ENCODE results near the gene PDE4A.
"Not testable (repeated sequence)": the region's sequence is repeated elsewhere in the genome, so short reads cannot be mapped to it uniquely, and the experiment has no call there.

Gene PDE4A

DNA sequence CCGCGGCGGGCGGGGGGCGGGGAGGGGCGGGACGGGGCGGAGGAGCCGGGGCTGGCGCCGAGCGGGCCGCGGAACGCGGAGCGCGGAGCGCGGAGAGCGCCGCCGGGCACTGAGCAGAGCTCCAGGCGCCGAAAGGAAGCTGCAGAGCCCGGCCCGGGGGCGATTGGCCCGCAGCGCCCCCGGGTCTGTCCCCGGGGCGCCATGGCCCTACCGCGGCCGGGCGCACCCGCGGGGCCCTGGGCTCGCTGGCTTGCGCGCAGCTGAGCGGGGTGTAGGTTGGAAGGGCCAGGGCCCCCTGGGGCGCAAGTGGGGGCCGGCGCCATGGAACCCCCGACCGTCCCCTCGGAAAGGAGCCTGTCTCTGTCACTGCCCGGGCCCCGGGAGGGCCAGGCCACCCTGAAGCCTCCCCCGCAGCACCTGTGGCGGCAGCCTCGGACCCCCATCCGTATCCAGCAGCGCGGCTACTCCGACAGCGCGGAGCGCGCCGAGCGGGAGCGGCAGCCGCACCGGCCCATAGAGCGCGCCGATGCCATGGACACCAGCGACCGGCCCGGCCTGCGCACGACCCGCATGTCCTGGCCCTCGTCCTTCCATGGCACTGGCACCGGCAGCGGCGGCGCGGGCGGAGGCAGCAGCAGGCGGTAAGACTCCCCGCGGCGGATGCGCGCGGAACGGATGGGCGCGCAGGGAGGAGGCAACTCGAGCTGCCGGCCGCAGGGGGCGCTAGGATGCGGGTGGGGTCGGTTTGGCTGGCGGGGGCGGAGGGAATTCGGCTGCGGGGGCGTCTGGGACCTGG is at the start of gene PDE4A:
Gene PDE4A, plus strand, starts transcription at position 95 of the 796 bp plus-strand sequence. Its CDS starts 227 bp downstream, at position 322.
- DNase-seq = peak; percentile 81

- DNase-seq = no peak
Measured at GRCh38 chr19:10372690-10373089, 47.6 kb upstream of the PDE4A start.

- DNase-seq = no peak
Measured at GRCh38 chr19:10374931-10375330, 45.4 kb upstream of the PDE4A start.

DNA sequence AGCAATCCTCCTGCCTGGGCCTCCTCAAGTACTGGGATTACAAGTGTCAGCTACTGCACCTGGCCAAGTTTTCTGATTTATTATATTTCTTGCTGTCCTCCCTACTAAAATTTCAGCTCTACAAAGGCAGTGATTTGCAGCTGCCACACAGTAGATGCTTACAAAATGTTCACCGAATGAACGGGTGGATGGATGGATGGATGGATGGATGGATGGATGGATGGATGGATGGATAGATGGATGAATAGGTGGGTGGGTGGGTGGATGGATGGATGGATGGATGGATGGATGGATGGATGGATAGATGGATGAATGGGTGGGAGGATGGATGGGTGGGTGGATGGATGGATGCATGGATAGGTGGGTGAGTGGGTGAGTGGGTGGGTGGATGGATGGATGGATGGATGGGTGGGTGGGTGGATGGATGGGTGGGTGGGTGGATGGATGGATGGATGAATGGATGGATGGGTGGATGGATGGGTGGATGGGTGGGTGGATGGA is 43.1 kb upstream of the PDE4A start:
- DNase-seq = not testable (repeated sequence)

- no peak for DNase-seq
Measured at GRCh38 chr19:10378124-10378523, 42.2 kb upstream of the PDE4A start.

GRCh38 chr19:10379880-10380312 is 40.4 kb upstream of the PDE4A start:
- no peak for DNase-seq

DNA sequence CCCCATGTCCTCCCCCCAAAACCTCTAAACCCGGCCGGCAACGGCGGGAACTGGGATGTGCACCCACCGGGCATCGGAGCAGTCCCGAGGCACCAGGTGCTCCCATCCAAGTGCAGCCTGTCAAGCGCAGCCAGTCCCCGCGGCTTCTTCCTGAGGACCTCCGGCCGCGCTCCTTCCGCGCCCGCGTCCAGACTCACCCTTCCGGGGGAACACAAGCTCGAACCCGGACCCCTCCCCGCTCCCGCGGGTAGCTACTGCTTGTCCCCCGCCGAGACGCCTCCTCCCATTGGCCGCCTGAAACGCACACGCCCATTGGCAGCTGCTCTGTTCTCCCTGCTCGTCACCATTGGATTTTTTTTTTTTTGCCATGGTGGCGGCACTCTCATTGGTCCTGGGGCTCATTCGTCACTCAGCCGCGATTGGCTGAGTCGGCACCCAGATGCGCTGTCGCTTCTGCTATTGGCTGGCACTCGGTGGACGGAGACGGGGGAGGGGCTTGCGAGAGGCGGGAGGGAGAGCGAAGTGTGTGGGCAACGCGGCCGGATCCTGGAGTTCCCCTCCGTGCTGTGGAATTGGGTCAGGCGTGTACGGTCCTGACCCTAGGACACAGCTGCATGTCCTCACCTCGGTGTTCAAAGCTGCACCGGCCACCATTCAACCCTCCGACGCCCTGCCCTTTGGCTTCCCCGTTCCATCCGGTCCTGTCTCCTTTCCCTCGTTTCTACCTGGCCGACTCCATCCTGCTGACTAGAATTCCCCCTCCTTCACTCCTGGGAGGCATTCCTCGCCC is 39.8 kb upstream of the PDE4A start, which contains the start of gene TYK2:
Gene TYK2, minus strand, starts transcription at position 260 of the 790 bp plus-strand sequence. CDS start 2,166 bp downstream, outside the sequence.
- DNase-seq = peak; percentile 99

DNA sequence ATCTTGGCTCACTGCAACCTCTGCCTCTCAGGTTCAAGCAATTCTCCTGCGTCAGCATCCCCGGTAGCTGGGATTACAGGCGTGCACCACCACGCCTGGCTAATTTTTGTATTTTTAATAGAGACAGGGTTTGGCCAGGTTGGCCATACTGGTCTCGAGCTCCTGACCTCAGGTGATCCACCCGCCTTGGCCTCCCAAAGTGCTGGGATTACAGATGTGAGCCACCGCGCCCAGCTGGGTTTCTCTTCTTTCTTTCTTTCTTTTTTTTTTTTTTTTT is 37.2 kb upstream of the PDE4A start:
- DNase-seq = not testable (repeated sequence)

GRCh38 chr19:10384580-10384979 is 35.8 kb upstream of the PDE4A start:
- no peak for DNase-seq

- DNase-seq = peak; percentile 96
Measured at GRCh38 chr19:10388957-10389356, 31.4 kb upstream of the PDE4A start.

DNA sequence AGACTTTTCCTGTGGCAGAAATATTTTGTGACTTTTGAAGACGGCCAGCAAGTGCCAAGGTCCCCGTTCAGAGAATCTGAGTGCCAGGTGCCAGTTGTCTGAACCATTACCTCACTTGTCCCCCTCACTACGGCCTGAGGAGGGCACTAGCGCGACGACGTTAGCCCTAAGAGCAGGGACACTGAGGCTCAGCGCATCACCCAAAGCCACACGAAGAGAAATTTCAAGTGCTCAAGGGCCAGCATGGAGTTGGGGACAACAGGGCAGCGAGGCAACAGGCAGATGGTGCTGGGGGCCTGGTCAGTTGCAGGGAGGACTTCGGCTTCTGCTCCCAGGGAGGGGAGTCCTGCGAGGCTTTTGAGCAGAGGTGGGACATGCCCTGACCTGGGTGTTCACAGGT is 30.5 kb upstream of the PDE4A start:
- no peak for DNase-seq

- DNase-seq = peak; percentile 82
Measured at GRCh38 chr19:10390652-10391286, 29.6 kb upstream of the PDE4A start.

DNA sequence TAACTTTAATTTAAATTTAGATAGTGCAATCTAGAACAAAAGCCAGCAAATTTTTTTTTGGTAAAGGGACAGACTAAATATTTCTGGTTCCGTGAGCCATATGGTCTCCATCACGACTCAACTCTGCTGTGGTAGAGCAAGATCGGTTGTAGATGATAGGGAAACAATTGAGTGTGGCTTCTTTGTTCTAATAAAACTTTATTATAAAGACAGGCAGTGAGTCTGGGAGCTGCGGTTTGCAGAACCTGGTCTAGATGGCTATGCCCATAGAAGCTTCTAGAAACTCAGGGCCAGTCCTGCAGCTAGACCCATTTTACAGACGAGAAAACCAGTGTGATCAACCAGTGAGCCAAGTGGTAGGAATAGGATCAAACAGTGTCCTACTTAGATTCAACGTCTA is 28.2 kb upstream of the PDE4A start:
- no peak for DNase-seq

- DNase-seq = no peak
Measured at GRCh38 chr19:10393137-10393536, 27.2 kb upstream of the PDE4A start.

DNA sequence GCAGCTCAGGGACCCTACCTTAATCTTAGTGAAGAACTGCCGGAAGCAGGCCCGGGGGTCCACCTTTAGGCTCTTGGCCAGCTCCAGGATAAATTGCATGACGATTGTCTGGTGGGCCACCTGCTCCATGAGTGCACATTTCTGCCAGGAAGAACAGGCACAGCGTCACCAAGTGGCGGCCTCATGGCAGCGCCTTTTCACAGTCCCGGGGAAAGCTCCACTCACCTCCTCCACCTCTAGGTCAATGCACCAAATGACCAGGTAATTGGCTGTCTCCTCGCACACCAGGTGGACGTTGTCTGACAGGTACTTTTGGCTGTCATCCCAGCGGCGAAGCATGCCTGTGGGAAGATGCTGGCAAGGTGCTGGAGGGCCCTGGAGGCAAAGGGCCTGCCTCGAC is 25.3 kb upstream of the PDE4A start:
- DNase-seq = no peak

DNA sequence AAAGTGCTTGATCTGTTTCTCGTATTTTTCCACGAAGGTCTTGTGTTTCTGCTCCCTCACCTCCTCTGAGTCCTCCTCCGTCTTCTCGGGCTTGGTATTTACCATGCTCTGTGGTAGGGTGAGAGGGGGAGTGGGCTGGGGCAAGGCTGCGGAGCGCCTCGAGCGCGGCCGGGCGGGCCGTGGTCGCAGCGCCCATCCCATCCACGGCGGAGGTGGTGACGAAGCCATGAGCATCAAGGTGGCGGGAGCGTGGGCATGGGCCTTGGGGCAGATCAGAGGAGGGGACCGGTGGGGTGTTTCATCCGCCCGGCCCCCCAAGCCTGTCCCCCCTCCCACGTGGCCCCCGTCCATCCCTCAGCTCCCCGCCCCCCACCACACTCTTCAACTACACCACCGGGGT is 24.9 kb upstream of the PDE4A start:
- no peak for DNase-seq

GRCh38 chr19:10395917-10396316 is 24.4 kb upstream of the PDE4A start:
- no peak for DNase-seq

DNA sequence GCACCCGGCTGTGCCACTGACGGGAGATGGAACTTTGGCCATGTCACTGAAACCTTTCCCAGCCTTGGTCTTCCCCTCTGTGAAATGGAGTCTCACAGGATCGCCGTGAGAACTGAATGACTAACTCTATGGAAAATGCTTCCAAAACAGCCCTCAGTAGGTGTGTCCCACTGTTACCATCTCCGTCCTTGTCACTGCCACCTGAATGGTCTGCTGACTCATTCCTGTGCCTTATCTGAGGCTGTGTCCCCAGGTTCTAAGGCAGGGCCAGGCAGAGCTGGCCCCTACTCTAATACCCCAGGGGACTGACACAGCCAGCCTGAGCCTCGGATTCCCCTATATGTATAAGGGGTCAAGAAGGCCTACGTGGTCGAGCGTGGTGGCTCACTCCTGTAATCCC is 21.5 kb upstream of the PDE4A start:
- no peak for DNase-seq

- DNase-seq = not testable (repeated sequence)
Measured at GRCh38 chr19:10399340-10399739, 21.0 kb upstream of the PDE4A start.

GRCh38 chr19:10399878-10400277 is 20.5 kb upstream of the PDE4A start:
- no peak for DNase-seq

DNA sequence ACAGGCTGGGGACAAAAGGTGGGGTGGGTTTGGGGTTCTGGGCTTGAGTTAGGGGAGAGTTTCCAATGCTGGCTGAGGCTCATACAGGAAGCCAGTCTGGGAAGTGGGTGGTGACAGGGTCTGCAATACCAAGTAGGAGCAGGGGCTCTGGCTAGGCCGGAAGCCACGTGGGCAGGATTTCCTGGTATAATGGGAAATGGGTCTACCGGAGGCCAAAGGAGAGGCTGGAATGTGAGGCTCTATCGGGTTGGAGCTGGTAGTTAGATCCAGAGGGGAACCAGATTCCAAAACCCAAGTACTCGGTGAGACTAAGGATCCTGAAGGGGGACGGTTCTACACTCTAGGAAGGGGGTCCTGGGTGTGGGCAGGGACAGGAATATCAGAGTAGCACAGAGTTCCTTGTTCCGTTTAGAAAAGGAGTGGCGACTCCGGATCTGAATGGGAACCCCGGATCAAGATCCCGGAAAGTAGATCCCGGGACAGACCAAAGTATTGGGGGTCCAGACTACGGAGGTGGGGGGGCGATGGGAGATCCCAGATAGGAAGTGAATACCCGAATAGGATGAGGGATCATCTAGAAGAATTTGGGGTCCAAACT is 17.8 kb upstream of the PDE4A start:
- no peak for DNase-seq

GRCh38 chr19:10403137-10404021 is 17.0 kb upstream of the PDE4A start, which contains the start of gene CDC37:
Gene CDC37, minus strand, starts transcription at chr19:10403542. Its CDS starts 63 bp downstream, at chr19:10403479.
- peak; percentile 99 for DNase-seq

All from activated CD8-positive, alpha-beta memory T cell treated with anti-CD3 and anti-CD28 coated beads for 24 hours (primary cell).